ENCODE measurements around the gene PER1.

DNA sequence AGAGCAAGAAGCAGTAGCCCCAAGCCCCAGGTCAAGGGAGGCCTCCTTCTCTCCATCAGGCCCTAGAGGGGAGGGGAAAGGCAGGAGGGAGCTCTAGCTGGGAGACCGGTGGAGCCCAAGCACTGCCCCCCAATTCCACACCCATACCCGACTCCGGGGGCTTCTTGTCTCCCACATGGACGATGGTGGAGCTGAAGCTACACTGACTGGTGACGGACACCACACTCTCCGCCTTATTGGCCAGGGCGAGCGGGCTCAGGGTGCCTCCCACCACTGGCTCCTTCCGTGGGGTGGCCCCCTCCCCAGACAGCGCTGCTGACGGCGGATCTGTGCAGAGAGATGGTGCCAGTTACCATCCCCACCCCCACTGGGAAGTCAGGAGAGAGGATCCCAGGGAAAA, 6.4 kb downstream of the PER1 start:
- no peak for TF ChIP-seq EP300 (IDR thresholded peaks at IDR 0.05)
- no peak for TF ChIP-seq POLR2A (IDR thresholded peaks at IDR 0.05)
- no peak for TF ChIP-seq CTCF (IDR thresholded peaks at IDR 0.05)
- no peak for TF ChIP-seq POLR2AphosphoS5 (IDR thresholded peaks at IDR 0.05)

All from sigmoid colon (tissue), 4 donors.